ENCODE data around the gene GBGT1. TPM values are rescaled to one million over a fixed set of nuclear protein-coding genes. Genes with fewer than 3 reads are reported as not detected.

The GBGT1 gene
- total RNA-seq, 1 experiment from 2014 or later: 1.8 TPM

DNA sequence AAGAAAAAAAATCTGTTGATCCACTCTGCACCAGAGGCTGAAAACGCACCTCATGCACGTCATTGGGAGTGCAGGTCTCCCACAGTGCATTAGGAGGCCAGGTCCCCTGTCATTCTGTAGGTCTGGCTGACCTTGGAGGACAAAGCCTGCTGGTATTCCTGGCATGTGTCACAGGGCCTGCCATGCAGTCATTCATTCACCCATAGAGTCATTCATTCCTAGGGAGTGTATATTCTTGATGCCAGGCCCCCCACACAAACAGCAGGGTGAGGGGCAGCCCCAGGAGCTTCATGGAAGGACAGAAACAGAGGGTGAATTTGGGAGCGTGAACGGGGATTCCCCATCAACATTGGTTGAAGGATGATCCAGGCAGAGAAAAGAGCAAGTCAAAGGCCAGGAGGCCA, 2.2 kb downstream of the GBGT1 start:
- POLR2A ChIA-PET: no interaction called here
- TF ChIP-seq, protein P1, sequence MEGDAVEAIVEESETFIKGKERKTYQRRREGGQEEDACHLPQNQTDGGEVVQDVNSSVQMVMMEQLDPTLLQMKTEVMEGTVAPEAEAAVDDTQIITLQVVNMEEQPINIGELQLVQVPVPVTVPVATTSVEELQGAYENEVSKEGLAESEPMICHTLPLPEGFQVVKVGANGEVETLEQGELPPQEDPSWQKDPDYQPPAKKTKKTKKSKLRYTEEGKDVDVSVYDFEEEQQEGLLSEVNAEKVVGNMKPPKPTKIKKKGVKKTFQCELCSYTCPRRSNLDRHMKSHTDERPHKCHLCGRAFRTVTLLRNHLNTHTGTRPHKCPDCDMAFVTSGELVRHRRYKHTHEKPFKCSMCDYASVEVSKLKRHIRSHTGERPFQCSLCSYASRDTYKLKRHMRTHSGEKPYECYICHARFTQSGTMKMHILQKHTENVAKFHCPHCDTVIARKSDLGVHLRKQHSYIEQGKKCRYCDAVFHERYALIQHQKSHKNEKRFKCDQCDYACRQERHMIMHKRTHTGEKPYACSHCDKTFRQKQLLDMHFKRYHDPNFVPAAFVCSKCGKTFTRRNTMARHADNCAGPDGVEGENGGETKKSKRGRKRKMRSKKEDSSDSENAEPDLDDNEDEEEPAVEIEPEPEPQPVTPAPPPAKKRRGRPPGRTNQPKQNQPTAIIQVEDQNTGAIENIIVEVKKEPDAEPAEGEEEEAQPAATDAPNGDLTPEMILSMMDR (IDR thresholded peaks at IDR 0.05): no peak
- no peak for TF ChIP-seq TCF7L2 (IDR thresholded peaks at IDR 0.05; ENCODE audit: low read depth, low read length)

DNA sequence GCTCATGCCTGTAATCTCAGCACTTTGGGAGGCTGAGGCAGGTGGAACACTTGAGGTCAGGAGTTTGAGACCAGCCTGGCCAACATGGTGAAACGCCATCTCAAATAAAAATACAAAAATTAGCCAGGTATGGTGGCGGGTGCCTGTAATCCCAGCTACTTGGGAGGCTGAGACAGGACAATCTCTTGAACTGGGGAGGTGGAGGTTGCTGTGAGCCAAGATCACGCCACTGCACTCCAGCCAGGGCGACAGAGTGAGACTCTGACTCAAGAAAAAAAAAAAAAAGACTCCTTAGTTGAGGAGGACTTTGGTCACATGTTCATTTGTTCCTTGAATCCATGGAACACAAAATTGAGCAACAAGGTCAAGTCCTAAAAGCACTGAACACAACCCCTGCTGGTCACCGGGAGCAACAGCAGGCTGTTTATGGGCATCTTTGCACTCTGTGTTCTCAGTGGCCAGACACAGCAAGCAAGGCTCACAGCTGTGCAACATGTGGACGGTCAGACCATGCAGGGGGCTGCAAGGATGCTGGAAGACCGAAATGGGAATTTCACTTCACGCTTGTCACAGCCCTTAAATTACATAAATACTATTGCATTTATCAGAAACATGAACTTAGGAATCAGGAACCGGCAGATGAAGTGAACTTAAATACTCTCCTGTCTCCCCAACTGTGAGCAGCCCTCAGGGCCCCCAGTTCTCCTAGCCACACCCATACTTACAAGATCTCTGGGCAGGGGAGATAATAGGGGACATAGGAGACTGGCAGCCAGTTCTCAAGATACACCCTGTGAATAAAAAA, 2.8 kb downstream of the GBGT1 start:
- ChIA-PET CTCF (no interaction called here), POLR2A (no interaction called here)
- no TSS peak for BruUV-seq (replicated peaks)
- H3K9me3 ChIP-seq (ENCODE audit: control insufficient read depth, insufficient read depth, low read depth, low read length): no peaks in the 10 kb centered on the region
- TF ChIP-seq, protein P1 (IDR thresholded peaks at IDR 0.05): peak; percentile 79
- TF ChIP-seq, protein P2, sequence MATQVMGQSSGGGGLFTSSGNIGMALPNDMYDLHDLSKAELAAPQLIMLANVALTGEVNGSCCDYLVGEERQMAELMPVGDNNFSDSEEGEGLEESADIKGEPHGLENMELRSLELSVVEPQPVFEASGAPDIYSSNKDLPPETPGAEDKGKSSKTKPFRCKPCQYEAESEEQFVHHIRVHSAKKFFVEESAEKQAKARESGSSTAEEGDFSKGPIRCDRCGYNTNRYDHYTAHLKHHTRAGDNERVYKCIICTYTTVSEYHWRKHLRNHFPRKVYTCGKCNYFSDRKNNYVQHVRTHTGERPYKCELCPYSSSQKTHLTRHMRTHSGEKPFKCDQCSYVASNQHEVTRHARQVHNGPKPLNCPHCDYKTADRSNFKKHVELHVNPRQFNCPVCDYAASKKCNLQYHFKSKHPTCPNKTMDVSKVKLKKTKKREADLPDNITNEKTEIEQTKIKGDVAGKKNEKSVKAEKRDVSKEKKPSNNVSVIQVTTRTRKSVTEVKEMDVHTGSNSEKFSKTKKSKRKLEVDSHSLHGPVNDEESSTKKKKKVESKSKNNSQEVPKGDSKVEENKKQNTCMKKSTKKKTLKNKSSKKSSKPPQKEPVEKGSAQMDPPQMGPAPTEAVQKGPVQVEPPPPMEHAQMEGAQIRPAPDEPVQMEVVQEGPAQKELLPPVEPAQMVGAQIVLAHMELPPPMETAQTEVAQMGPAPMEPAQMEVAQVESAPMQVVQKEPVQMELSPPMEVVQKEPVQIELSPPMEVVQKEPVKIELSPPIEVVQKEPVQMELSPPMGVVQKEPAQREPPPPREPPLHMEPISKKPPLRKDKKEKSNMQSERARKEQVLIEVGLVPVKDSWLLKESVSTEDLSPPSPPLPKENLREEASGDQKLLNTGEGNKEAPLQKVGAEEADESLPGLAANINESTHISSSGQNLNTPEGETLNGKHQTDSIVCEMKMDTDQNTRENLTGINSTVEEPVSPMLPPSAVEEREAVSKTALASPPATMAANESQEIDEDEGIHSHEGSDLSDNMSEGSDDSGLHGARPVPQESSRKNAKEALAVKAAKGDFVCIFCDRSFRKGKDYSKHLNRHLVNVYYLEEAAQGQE (IDR thresholded peaks at IDR 0.05; ENCODE audit: insufficient read depth in 1 of 2, low read depth in 2 of 2, low read length in 1 of 2): no peak
- peak; percentile 85 for ATAC-seq
- in situ Hi-C loops (cut with HindIII; ENCODE audit: low pct_unique_long_range_greater_than_20kb, low sequenced_read_pairs): no loop called here
- no peaks in the 10 kb centered on the region for H3K36me3 ChIP-seq (ENCODE audit: control insufficient read depth, insufficient read depth, low read length)
- H3K4me3 ChIP-seq (ENCODE audit: low read depth in 2 of 2, low read length in 2 of 2): no peak overlapping the region
- peaks cover 10% of the 10 kb centered on the region for H3K4me1 ChIP-seq (ENCODE audit: control insufficient read depth, insufficient read depth, low read length)
- no peak for DNase-seq (ENCODE audit: low read depth, low spot score)
- intact Hi-C loops (cut with micrococcal nuclease; ENCODE audit: unreplicated experiment): no loop called here
- no peak overlapping the region for H3K27ac ChIP-seq (ENCODE audit: low read length)
- no peaks in the 10 kb centered on the region for H3K27me3 ChIP-seq (ENCODE audit: control insufficient read depth, insufficient read depth, low read length)

More for the DNA sequence above, 2.2 kb downstream of the GBGT1 start:
- Histone ChIP-seq H3K4me3 (ENCODE audit: low read depth in 2 of 2, low read length in 2 of 2) (no peak overlapping the region), H3K36me3 (ENCODE audit: control insufficient read depth, insufficient read depth, low read length) (no peaks in the 10 kb centered on the region), H3K9me3 (ENCODE audit: control insufficient read depth, insufficient read depth, low read depth, low read length) (no peaks in the 10 kb centered on the region), H3K27ac (ENCODE audit: low read length) (no peak overlapping the region), H3K27me3 (ENCODE audit: control insufficient read depth, insufficient read depth, low read length) (no peaks in the 10 kb centered on the region), H3K4me1 (ENCODE audit: control insufficient read depth, insufficient read depth, low read length) (peaks cover 10% of the 10 kb centered on the region)
- intact Hi-C loops (cut with micrococcal nuclease; ENCODE audit: unreplicated experiment) (no loop called here), in situ Hi-C loops (cut with HindIII; ENCODE audit: low pct_unique_long_range_greater_than_20kb, low sequenced_read_pairs) (no loop called here)
- CTCF ChIA-PET: no interaction called here
- ATAC-seq: no peak
- no peak for DNase-seq (ENCODE audit: low read depth, low spot score)
- no TSS peak for BruUV-seq (replicated peaks)

DNA sequence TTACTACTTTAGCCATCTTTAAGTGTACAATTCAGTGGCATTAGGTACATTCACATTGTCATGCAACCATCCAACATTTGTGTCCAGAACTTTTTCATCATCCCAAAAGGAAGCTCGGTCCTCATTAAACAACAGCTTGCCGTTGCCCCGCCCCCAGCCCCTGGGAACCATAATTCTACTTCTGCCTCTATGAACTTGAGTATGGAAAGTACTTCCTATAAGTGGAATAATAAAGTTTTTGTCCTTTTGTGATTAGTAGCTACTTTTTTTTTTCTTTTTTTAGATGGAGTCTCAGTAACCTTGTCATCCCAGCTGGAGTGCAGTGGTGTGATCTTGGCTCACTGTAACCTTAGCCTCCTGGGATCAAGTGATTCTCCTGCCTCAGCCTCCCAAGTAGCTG, 5.0 kb downstream of the GBGT1 start:
- Histone ChIP-seq H3K27ac (ENCODE audit: low read length) (no peak overlapping the region), H3K4me3 (ENCODE audit: low read depth in 2 of 2, low read length in 2 of 2) (no peak overlapping the region), H3K36me3 (ENCODE audit: control insufficient read depth, insufficient read depth, low read length) (no peaks in the 10 kb centered on the region), H3K27me3 (ENCODE audit: control insufficient read depth, insufficient read depth, low read length) (no peaks in the 10 kb centered on the region), H3K9me3 (ENCODE audit: control insufficient read depth, insufficient read depth, low read depth, low read length) (no peaks in the 10 kb centered on the region), H3K4me1 (ENCODE audit: control insufficient read depth, insufficient read depth, low read length) (no peaks in the 10 kb centered on the region)
- ChIA-PET CTCF (interaction anchor here (0.7 kb wide), 1 partner anchor 164 kb away, joined by 3 read pairs; no protein-coding TSS in a partner anchor), POLR2A (no interaction called here)
- TF ChIP-seq, protein P1 (IDR thresholded peaks at IDR 0.05): no peak
- TF ChIP-seq POLR2AphosphoS5 (IDR thresholded peaks at IDR 0.05; ENCODE audit: low read depth, low read length): no peak
- no peak for TF ChIP-seq SIN3A (IDR thresholded peaks at IDR 0.05; ENCODE audit: borderline replicate concordance, insufficient read depth, low read depth, low read length)
- TF ChIP-seq, protein P2 (IDR thresholded peaks at IDR 0.05; ENCODE audit: insufficient read depth in 1 of 2, low read depth in 2 of 2, low read length in 1 of 2): no peak
- DNase-seq (ENCODE audit: low read depth, low spot score): no peak
- in situ Hi-C loops (cut with HindIII; ENCODE audit: low pct_unique_long_range_greater_than_20kb, low sequenced_read_pairs) (no loop called here), intact Hi-C loops (cut with micrococcal nuclease; ENCODE audit: unreplicated experiment) (no loop called here)
- no TSS peak for BruUV-seq (replicated peaks)
- ATAC-seq: no peak

Data from Panc1 (cell line).